ENCODE results near the gene STRN4. TPM values are rescaled to one million over a fixed set of nuclear protein-coding genes. Genes with fewer than 3 reads are reported as not detected.

Gene STRN4
- polyA plus RNA-seq, 3 donors, result 38.3 to 76.0 (median 59.2) TPM

Other genes starting within 250 kb of the STRN4 start
- 100 to 1,000 TPM in 2 of 3 donors, 10 to 100 TPM in 1; 83.9 to 276 (median 115) TPM for gene CALM3, start 145.1 kb downstream of the STRN4 start, polyA plus RNA-seq
- gene PTGIR, start 121.4 kb downstream of the STRN4 start, polyA plus RNA-seq, result 1 to 10 TPM; 2.0 to 7.1 (median 3.5) TPM
- not detected for gene GNG8, start 110.2 kb downstream of the STRN4 start, polyA plus RNA-seq
- gene DACT3, start 85.3 kb downstream of the STRN4 start, polyA plus RNA-seq, result 1 to 10 TPM in 2 of 3 donors, under 1 TPM in 1; 0.41 to 3.6 (median 1.3) TPM
- 10 to 100 TPM; 20.4 to 41.5 (median 26.7) TPM for gene PRKD2, start 29.3 kb downstream of the STRN4 start, polyA plus RNA-seq
- 10 to 100 TPM in 1 of 3 donors, 1 to 10 TPM in 2; 5.3 to 14.2 (median 6.7) TPM for gene FKRP, start 393 bp downstream of the STRN4 start, polyA plus RNA-seq
- gene SLC1A5, start 42.1 kb upstream of the STRN4 start, polyA plus RNA-seq, result 100 to 1,000 TPM in 1 of 3 donors, 10 to 100 TPM in 2; 32.4 to 154 (median 56.9) TPM
- 100 to 1,000 TPM in 2 of 3 donors, 10 to 100 TPM in 1; 60.1 to 160 (median 151) TPM for gene AP2S1, start 104.4 kb upstream of the STRN4 start, polyA plus RNA-seq
- gene ARHGAP35, start 114.5 kb upstream of the STRN4 start, polyA plus RNA-seq, result 10 to 100 TPM in 2 of 3 donors, 1 to 10 TPM in 1; 8.3 to 14.8 (median 13.4) TPM

Data from adipose tissue (tissue), 3 donors.